MCF 10A (cell line): Measurements from ENCODE around the gene LRPAP1. TPM values are rescaled to one million over a fixed set of nuclear protein-coding genes. Genes with fewer than 3 reads are reported as not detected.

Experiments used
- BruUV-seq: library from RNA; stranded (reverse); fragments of 400-500 nt; replicated peaks from 2 replicates; lab custom pipeline; 2021; lab: Mats Ljungman, UMichigan
- CTCF ChIA-PET: fragments of 300-600 bp; sonication (Branson Sonifier 250); formaldehyde crosslinking; extraction: SDS; loops from one replicate; lab custom pipeline; 2021; ENCODE audit warnings: antibody characterized with exemption, inconsistent platforms; lab: Yijun Ruan, JAX
- POLR2A ChIA-PET: fragments of 300-600, 350-650 bp; sonication (Branson Sonifier 250); formaldehyde crosslinking; extraction: SDS; loops from one replicate; lab custom pipeline; 2020; ENCODE audit warnings: antibody characterized with exemption, inconsistent platforms; lab: Yijun Ruan, JAX
- DNase-seq: peaks from one replicate; pipeline ENCODE4 v3.0.0-alpha.2; 2018; ENCODE audit not compliant: unreplicated experiment
- H3K27ac Mint-ChIP-seq: one replicate; pipeline ENCODE4 v1.8.0; 2022; ENCODE audit warnings: mild to moderate bottlenecking, low read depth, mixed read lengths; ENCODE audit not compliant: unreplicated experiment
- H3K27me3 Mint-ChIP-seq: one replicate; pipeline ENCODE4 v1.8.0; 2022; ENCODE audit warnings: mixed read lengths; ENCODE audit not compliant: insufficient read depth, unreplicated experiment
- H3K36me3 Mint-ChIP-seq: one replicate; pipeline ENCODE4 v1.8.0; 2022; ENCODE audit warnings: mild to moderate bottlenecking, moderate library complexity, mixed read lengths; ENCODE audit not compliant: insufficient read depth, unreplicated experiment
- H3K4me1 Mint-ChIP-seq: one replicate; pipeline ENCODE4 v1.8.0; 2022; ENCODE audit warnings: mixed read lengths; ENCODE audit not compliant: insufficient read depth, unreplicated experiment
- H3K4me3 Mint-ChIP-seq: one replicate; pipeline ENCODE4 v1.8.0; 2022; ENCODE audit warnings: mild to moderate bottlenecking, moderate library complexity, mixed read lengths; ENCODE audit not compliant: unreplicated experiment
- H3K9me3 Mint-ChIP-seq: one replicate; pipeline ENCODE4 v1.8.0; 2022; ENCODE audit warnings: mixed read lengths; ENCODE audit not compliant: unreplicated experiment
- CTCF ChIP-seq: fragments of 200-600 bp; IDR thresholded peaks from one replicate; pipeline ENCODE4 v1.8.0; 2022; ENCODE audit warnings: antibody characterized with exemption, mild to moderate bottlenecking; ENCODE audit not compliant: unreplicated experiment
- intact Hi-C: fragments of 100-400 bp; cut with micrococcal nuclease; formaldehyde crosslinking; loops from 2 replicates; pipeline ENCODE4 v1.14.1; 2022
- total RNA-seq: library from RNA; stranded (reverse); gene quantifications from 2 replicates; pipeline ENCODE4 v1.2.3, GENCODE V29; 2022

LRPAP1 gene
- total RNA-seq, 1 experiment from 2014 or later: 93.6 TPM

GRCh38 chr4:3518511-3518880 lies 13.7 kb downstream of the LRPAP1 start:
- Mint-ChIP-seq H3K27me3 (no peaks in the 10 kb centered on the region), H3K27ac (no peak overlapping the region), H3K4me1 (no peaks in the 10 kb centered on the region), H3K36me3 (peaks cover 59% of the 10 kb centered on the region), H3K9me3 (no peaks in the 10 kb centered on the region), H3K4me3 (no peak overlapping the region)
- POLR2A ChIA-PET: no interaction called here
- intact Hi-C loops: no loop called here
- no TSS peak for BruUV-seq
- TF ChIP-seq CTCF: no peak
- CTCF ChIA-PET: interaction anchor here (0.8 to 1.0 kb wide), 3 partner anchors 13 to 362 kb away, joined by 3 to 4 read pairs (median 3); partner anchors contain the start of gene ADRA2C
- no peak for DNase-seq

GRCh38 chr4:3517731-3518510 lies 14.3 kb downstream of the LRPAP1 start:
- Mint-ChIP-seq H3K36me3 (peaks cover 61% of the 10 kb centered on the region), H3K4me3 (no peak overlapping the region), H3K27me3 (no peaks in the 10 kb centered on the region), H3K4me1 (no peaks in the 10 kb centered on the region), H3K9me3 (no peaks in the 10 kb centered on the region), H3K27ac (no peak overlapping the region)
- BruUV-seq: no TSS peak
- intact Hi-C loops: no loop called here
- POLR2A ChIA-PET: no interaction called here
- DNase-seq: no peak
- CTCF ChIA-PET: interaction anchor here (0.6 to 1.0 kb wide), 5 partner anchors 13 to 862 kb away, joined by 3 to 4 read pairs (median 3); partner anchors contain the start of gene ADRA2C
- TF ChIP-seq CTCF: no peak

- Mint-ChIP-seq H3K36me3 (peaks cover 67% of the 10 kb centered on the region), H3K4me3 (no peak overlapping the region), H3K9me3 (no peaks in the 10 kb centered on the region), H3K27me3 (no peaks in the 10 kb centered on the region), H3K4me1 (no peaks in the 10 kb centered on the region), H3K27ac (no peak overlapping the region)
- no TSS peak for BruUV-seq
- DNase-seq: no peak
- no peak for TF ChIP-seq CTCF
- POLR2A ChIA-PET: no interaction called here
- CTCF ChIA-PET: interaction anchor here (0.6 kb wide), 1 partner anchor 378 kb away, joined by 3 read pairs; no protein-coding TSS in a partner anchor
- intact Hi-C loops: no loop called here
Measured at GRCh38 chr4:3516836-3517730, 15.1 kb downstream of the LRPAP1 start.
